H9 (cell line): ENCODE measurements around the gene ZNF527. TPM values are rescaled to one million over a fixed set of nuclear protein-coding genes. Genes with fewer than 3 reads are reported as not detected.

Source experiments
- DNase-seq: peaks from one replicate; pipeline ENCODE4 v3.0.0-alpha.2; 2017
- H2AFZ ChIP-seq: one replicate; pipeline ENCODE4 v1.6.1; 2013; ENCODE audit warnings: mild to moderate bottlenecking, low read length, control low read depth, moderate library complexity
- H2AK5ac ChIP-seq: 2 replicates; pipeline ENCODE4 v1.6.1; 2013; ENCODE audit warnings: low read length, control low read depth, mixed read lengths; ENCODE audit not compliant: insufficient read length
- H2BK120ac ChIP-seq: one replicate; pipeline ENCODE4 v1.6.1; 2013; ENCODE audit warnings: low read depth, mild to moderate bottlenecking, low read length, control low read depth, inconsistent platforms; ENCODE audit not compliant: poor library complexity, severe bottlenecking
- H2BK12ac ChIP-seq: 2 replicates; pipeline ENCODE4 v1.6.1; 2013; ENCODE audit warnings: low read length, control low read depth, mixed read lengths, low read depth; ENCODE audit not compliant: insufficient read length
- H2BK15ac ChIP-seq: 2 replicates; pipeline ENCODE4 v1.6.1; 2013; ENCODE audit warnings: low read depth, low read length, control low read depth
- H2BK20ac ChIP-seq: one replicate; pipeline ENCODE4 v1.6.1; 2013; ENCODE audit warnings: low read depth, mild to moderate bottlenecking, low read length, control low read depth, inconsistent platforms; ENCODE audit not compliant: poor library complexity, severe bottlenecking
- H2BK5ac ChIP-seq: 2 replicates; pipeline ENCODE4 v1.6.1; 2013; ENCODE audit warnings: low read length, control low read depth, mixed read lengths; ENCODE audit not compliant: insufficient read length
- H3K14ac ChIP-seq: 2 replicates; pipeline ENCODE4 v1.6.1; 2013; ENCODE audit warnings: low read length, control low read depth; ENCODE audit not compliant: insufficient read depth
- H3K18ac ChIP-seq: 2 replicates; pipeline ENCODE4 v1.6.1; 2013; ENCODE audit warnings: low read depth, mild to moderate bottlenecking, mixed read lengths, low read length, control low read depth; ENCODE audit not compliant: insufficient read length
- H3K23ac ChIP-seq: 2 replicates; pipeline ENCODE4 v1.6.1; 2013; ENCODE audit warnings: low read length, control low read depth, mixed read lengths, low read depth; ENCODE audit not compliant: insufficient read length
- H3K23me2 ChIP-seq: 2 replicates; pipeline ENCODE4 v1.6.1; 2013; ENCODE audit warnings: low read depth, mild to moderate bottlenecking, mixed read lengths, low read length, control low read depth; ENCODE audit not compliant: insufficient read length, poor library complexity, severe bottlenecking
- H3K27ac ChIP-seq: 2 replicates; pipeline ENCODE4 v1.5.1; 2013; ENCODE audit warnings: low read length, control low read depth, mixed read lengths, low read depth; ENCODE audit not compliant: insufficient read length
- H3K27me3 ChIP-seq: 2 replicates; pipeline ENCODE4 v1.6.1; 2013; ENCODE audit warnings: low read length, control low read depth, inconsistent platforms; ENCODE audit not compliant: insufficient read depth
- H3K4ac ChIP-seq: 2 replicates; pipeline ENCODE4 v1.6.1; 2013; ENCODE audit warnings: low read depth, mild to moderate bottlenecking, control low read depth, inconsistent platforms, low read length, moderate library complexity
- H3K4me1 ChIP-seq: 2 replicates; pipeline ENCODE4 v1.6.1; 2013; ENCODE audit warnings: low read length, control low read depth, inconsistent platforms; ENCODE audit not compliant: insufficient read depth
- H3K4me2 ChIP-seq: 2 replicates; pipeline ENCODE4 v1.6.1; 2013; ENCODE audit warnings: low read length, control low read depth, mixed read lengths; ENCODE audit not compliant: insufficient read length, insufficient read depth
- H3K56ac ChIP-seq: 2 replicates; pipeline ENCODE4 v1.6.1; 2013; ENCODE audit warnings: low read depth, mild to moderate bottlenecking, mixed read lengths, low read length, control low read depth; ENCODE audit not compliant: insufficient read length
- H3K79me1 ChIP-seq: 2 replicates; pipeline ENCODE4 v1.6.1; 2013; ENCODE audit warnings: low read depth, mild to moderate bottlenecking, moderate library complexity, low read length, control low read depth, inconsistent platforms; ENCODE audit not compliant: insufficient read depth, poor library complexity, severe bottlenecking
- H3K79me2 ChIP-seq: 2 replicates; pipeline ENCODE4 v1.6.1; 2013; ENCODE audit warnings: low read length, control low read depth, inconsistent platforms; ENCODE audit not compliant: insufficient read depth
- H3K9ac ChIP-seq: 2 replicates; pipeline ENCODE4 v1.6.1; 2013; ENCODE audit warnings: low read length, control low read depth, mixed read lengths; ENCODE audit not compliant: insufficient read length; ENCODE audit errors: extremely low read depth
- H3K9me3 ChIP-seq: one replicate; pipeline ENCODE4 v1.6.1; 2013; ENCODE audit warnings: low read depth, low read length, inconsistent platforms; ENCODE audit not compliant: control insufficient read depth
- H3T11ph ChIP-seq: one replicate; pipeline ENCODE4 v1.6.1; 2013; ENCODE audit warnings: mild to moderate bottlenecking, low read length, control low read depth, inconsistent platforms
- H4K20me1 ChIP-seq: one replicate; pipeline ENCODE4 v1.6.1; 2013; ENCODE audit not compliant: control insufficient read depth, insufficient read length, insufficient read depth
- H4K5ac ChIP-seq: 2 replicates; pipeline ENCODE4 v1.6.1; 2013; ENCODE audit warnings: low read depth, mild to moderate bottlenecking, mixed read lengths, low read length, control low read depth; ENCODE audit not compliant: insufficient read length
- H4K8ac ChIP-seq: replicated peaks from 2 replicates; pipeline ENCODE4 v1.6.1; 2013; ENCODE audit warnings: low read length, control low read depth, mixed read lengths, low read depth; ENCODE audit not compliant: insufficient read length
- H4K91ac ChIP-seq: 2 replicates; pipeline ENCODE4 v1.6.1; 2013; ENCODE audit warnings: low read depth, mild to moderate bottlenecking, moderate library complexity, mixed read lengths, low read length, control low read depth; ENCODE audit not compliant: insufficient read length
- H3K27ac Mint-ChIP-seq, 3 experiments: 2 replicates in 2 of 3; 3 replicates in 1 of 3; pipeline ENCODE4 v1.8.0; 2020 to 2021; ENCODE audit warnings: mixed read lengths in 3 of 3, mild to moderate bottlenecking in 1 of 3, moderate library complexity in 1 of 3
- H3K27me3 Mint-ChIP-seq: 2 replicates; pipeline ENCODE4 v1.8.0; 2021; ENCODE audit warnings: low read depth, mild to moderate bottlenecking, moderate library complexity, mixed read lengths
- H3K36me3 Mint-ChIP-seq, 3 experiments: 2 replicates in 2 of 3; 3 replicates in 1 of 3; pipeline ENCODE4 v1.8.0; 2020 to 2021; ENCODE audit warnings: low read depth in 3 of 3, mixed read lengths in 3 of 3; ENCODE audit not compliant: insufficient read depth in 1 of 3
- H3K4me1 Mint-ChIP-seq, 2 experiments: 2 replicates each; pipeline ENCODE4 v1.8.0; 2020; ENCODE audit warnings: mixed read lengths in 2 of 2
- H3K4me3 Mint-ChIP-seq, 2 experiments: 2 replicates in 1 of 2; 3 replicates in 1 of 2; pipeline ENCODE4 v1.8.0; 2020 to 2021; ENCODE audit warnings: mild to moderate bottlenecking in 2 of 2, mixed read lengths in 2 of 2, moderate library complexity in 1 of 2
- H3K9me3 Mint-ChIP-seq, 2 experiments: 2 replicates in 1 of 2; 3 replicates in 1 of 2; pipeline ENCODE4 v1.8.0; 2020; ENCODE audit warnings: mild to moderate bottlenecking in 2 of 2, mixed read lengths in 2 of 2, moderate library complexity in 1 of 2
- WGBS: extraction: QIAGEN DNeasy Blood & Tissue Kit; methylation state at CpG from one replicate; pipeline ENCODE4 v1.1.7; 2013; ENCODE audit warnings: missing lambda C conversion rate, low lambda C conversion rate, mixed read lengths; ENCODE audit not compliant: insufficient read length; ENCODE audit errors: extremely low coverage; 5-methylcytosine and 5-hydroxymethylcytosine counted together
- total RNA-seq: library from RNA; stranded (reverse); gene quantifications from 2 replicates; pipeline ENCODE4 v1.2.1, GENCODE V29; 2021
- TF ChIP-seq, protein P1 (sequence below): fragments of 200-600 bp; sonication (generic); conservative IDR thresholded peaks from 3 replicates; pipeline ENCODE4 v1.8.0; 2021; ENCODE audit warnings: antibody characterized with exemption, mild to moderate bottlenecking

The ZNF527 gene
- total RNA-seq, 1 experiment from 2014 or later = 6.1 TPM

DNA sequence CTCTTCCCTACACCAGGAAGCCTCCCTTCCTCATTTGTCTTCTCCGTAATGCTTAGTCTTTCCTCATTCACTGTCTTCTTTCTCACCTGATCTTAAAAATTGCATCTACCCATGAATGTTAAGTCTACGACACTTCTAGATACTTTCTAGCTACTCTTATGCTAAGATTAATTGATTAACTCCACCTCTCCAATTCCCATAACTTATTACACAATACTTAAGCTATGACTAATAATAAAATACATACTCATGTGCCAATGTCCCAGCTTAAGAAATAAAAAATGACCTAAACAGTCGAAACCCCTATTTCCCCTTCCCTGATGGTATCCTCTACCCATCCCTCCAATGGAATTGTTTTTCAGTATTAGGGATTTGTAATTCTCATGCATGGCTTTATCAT lies 22.8 kb upstream of the ZNF527 start:
- no peaks in the 10 kb centered on the region for H3K27me3 Mint-ChIP-seq
- Histone ChIP-seq H2AK5ac (no peak overlapping the region), H3K4me2 (no peak overlapping the region), H3K23me2 (no peaks in the 10 kb centered on the region), H4K20me1 (no peaks in the 10 kb centered on the region), H3K9ac (no peak overlapping the region), H4K91ac (no peak overlapping the region), H2BK5ac (no peak overlapping the region), H3K4me1 (no peaks in the 10 kb centered on the region), H3K23ac (no peak overlapping the region), H3K18ac (no peak overlapping the region), H2BK12ac (no peak overlapping the region), H3K56ac (no peak overlapping the region), H2AFZ (no peak overlapping the region), H3K9me3 (no peaks in the 10 kb centered on the region), H2BK20ac (no peak overlapping the region), H2BK120ac (no peak overlapping the region), H3K14ac (no peak overlapping the region), H4K8ac (no peak overlapping the region), H3T11ph (no peak overlapping the region), H2BK15ac (no peak overlapping the region), H3K4ac (no peak overlapping the region), H4K5ac (no peak overlapping the region), H3K79me1 (no peaks in the 10 kb centered on the region), H3K27ac (no peak overlapping the region), H3K79me2 (no peaks in the 10 kb centered on the region), H3K27me3 (no peaks in the 10 kb centered on the region)
- H3K4me1 Mint-ChIP-seq = no peaks in the 10 kb centered on the region
- H3K36me3 Mint-ChIP-seq = peaks cover 50 to 66% (median 54%) of the 10 kb centered on the region in 3 experiments
- H3K4me3 Mint-ChIP-seq = no peak overlapping the region; a peak in 1 of 5 replicates
- H3K9me3 Mint-ChIP-seq = peaks cover 0 to 6% of the 10 kb centered on the region in 2 experiments; a peak in 2 of 5 replicates
- TF ChIP-seq, protein P1, sequence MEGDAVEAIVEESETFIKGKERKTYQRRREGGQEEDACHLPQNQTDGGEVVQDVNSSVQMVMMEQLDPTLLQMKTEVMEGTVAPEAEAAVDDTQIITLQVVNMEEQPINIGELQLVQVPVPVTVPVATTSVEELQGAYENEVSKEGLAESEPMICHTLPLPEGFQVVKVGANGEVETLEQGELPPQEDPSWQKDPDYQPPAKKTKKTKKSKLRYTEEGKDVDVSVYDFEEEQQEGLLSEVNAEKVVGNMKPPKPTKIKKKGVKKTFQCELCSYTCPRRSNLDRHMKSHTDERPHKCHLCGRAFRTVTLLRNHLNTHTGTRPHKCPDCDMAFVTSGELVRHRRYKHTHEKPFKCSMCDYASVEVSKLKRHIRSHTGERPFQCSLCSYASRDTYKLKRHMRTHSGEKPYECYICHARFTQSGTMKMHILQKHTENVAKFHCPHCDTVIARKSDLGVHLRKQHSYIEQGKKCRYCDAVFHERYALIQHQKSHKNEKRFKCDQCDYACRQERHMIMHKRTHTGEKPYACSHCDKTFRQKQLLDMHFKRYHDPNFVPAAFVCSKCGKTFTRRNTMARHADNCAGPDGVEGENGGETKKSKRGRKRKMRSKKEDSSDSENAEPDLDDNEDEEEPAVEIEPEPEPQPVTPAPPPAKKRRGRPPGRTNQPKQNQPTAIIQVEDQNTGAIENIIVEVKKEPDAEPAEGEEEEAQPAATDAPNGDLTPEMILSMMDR = no peak
- no CpG with 5 or more reads among the region's 3 CpGs for WGBS
- no peak overlapping the region for H3K27ac Mint-ChIP-seq
- DNase-seq = no peak
